SK-N-SH (cell line): ENCODE measurements around the gene EYA2. TPM values are rescaled to one million over a fixed set of nuclear protein-coding genes. Genes with fewer than 3 reads are reported as not detected.

Experiments used
- CTCF ChIA-PET: fragments of 300-600, 350-600 bp; formaldehyde crosslinking; extraction: SDS; loops from one replicate; lab custom pipeline; 2021; lab: Yijun Ruan, JAX
- POLR2A ChIA-PET: fragments of 350-600 bp; sonication (Branson Sonifier 250); formaldehyde crosslinking; extraction: SDS; loops from one replicate; lab custom pipeline; 2020; ENCODE audit warnings: antibody characterized with exemption, inconsistent platforms; lab: Yijun Ruan, JAX
- DNase-seq: peaks from one replicate; pipeline ENCODE4 v3.0.0; 2012
- H2AFZ ChIP-seq: fragments of 200-600 bp; sonication (generic); 2 replicates; pipeline ENCODE4 v1.8.1; 2016; ENCODE audit warnings: antibody characterized with exemption, mild to moderate bottlenecking, low read depth
- H3F3A ChIP-seq: fragments of 200-600 bp; sonication (generic); replicated peaks from 2 replicates; pipeline ENCODE3; 2016; ENCODE audit warnings: antibody characterized with exemption, mild to moderate bottlenecking; ENCODE audit not compliant: insufficient read depth
- H3K27ac ChIP-seq, 2 experiments: fragments of 200-500 bp in 1 of 2; fragments of 200-600 bp in 1 of 2; sonication (Bioruptor generic) in 1 of 2; sonication (generic), shearing (Covaris generic) in 1 of 2; 2 replicates each; pipeline versions ENCODE4 v1.5.1 to v1.6.1; 2014 to 2016; ENCODE audit warnings: low read depth in 2 of 2, inconsistent platforms in 1 of 2, low read length in 1 of 2, mild to moderate bottlenecking in 1 of 2, mixed read lengths in 1 of 2
- H3K27me3 ChIP-seq: fragments of 200-600 bp; sonication (generic), shearing (Covaris generic); 2 replicates; pipeline ENCODE4 v1.6.1; 2016; ENCODE audit warnings: mixed run types; ENCODE audit not compliant: insufficient read depth
- H3K36me3 ChIP-seq, 2 experiments: fragments of 200-500 bp in 1 of 2; fragments of 200-600 bp in 1 of 2; sonication (Bioruptor generic) in 1 of 2; sonication (generic) in 1 of 2; replicated peaks in 1 of 2; 2 replicates each; pipeline versions ENCODE3 to v1.5.1; 2014 to 2016; ENCODE audit warnings: low read length in 1 of 2, mild to moderate bottlenecking in 1 of 2; ENCODE audit not compliant: insufficient read depth in 2 of 2, control insufficient read depth in 1 of 2
- H3K4me1 ChIP-seq, 2 experiments: fragments of 200-500 bp in 1 of 2; fragments of 200-600 bp in 1 of 2; sonication (Bioruptor generic) in 1 of 2; sonication (generic), shearing (Covaris generic) in 1 of 2; 2 replicates each; pipeline versions ENCODE4 v1.5.1 to v1.6.1; 2014 to 2016; ENCODE audit warnings: low read depth in 1 of 2, low read length in 1 of 2, mixed run types in 1 of 2; ENCODE audit not compliant: insufficient read depth in 2 of 2, control insufficient read depth in 1 of 2
- H3K4me2 ChIP-seq: fragments of 200-600 bp; sonication (generic), shearing (Covaris generic); 2 replicates; pipeline ENCODE4 v1.6.1; 2017; ENCODE audit warnings: mixed run types
- H3K4me3 ChIP-seq, 2 experiments: fragments of 200-500 bp in 1 of 2; fragments of 200-600 bp in 1 of 2; sonication (Bioruptor generic) in 1 of 2; sonication (generic), shearing (Covaris generic) in 1 of 2; 2 replicates each; pipeline versions ENCODE4 v1.5.1 to v1.8.1; 2014 to 2016; ENCODE audit warnings: low read depth in 2 of 2, inconsistent platforms in 1 of 2, low read length in 1 of 2, mild to moderate bottlenecking in 1 of 2, mixed read lengths in 1 of 2, moderate library complexity in 1 of 2
- H3K79me2 ChIP-seq: fragments of 200-600 bp; sonication (generic); 2 replicates; pipeline ENCODE4 v1.8.1; 2017; ENCODE audit warnings: mild to moderate bottlenecking; ENCODE audit not compliant: insufficient read depth
- H3K9ac ChIP-seq: fragments of 200-600 bp; sonication (generic); 2 replicates; pipeline ENCODE4 v1.6.1; 2017; ENCODE audit warnings: mixed run types
- H3K9me2 ChIP-seq: fragments of 200-600 bp; sonication (generic); 2 replicates; pipeline ENCODE4 v1.6.1; 2017; ENCODE audit warnings: mixed run types
- H3K9me3 ChIP-seq: fragments of 200-600 bp; sonication (generic); 2 replicates; pipeline ENCODE4 v1.6.1; 2017; ENCODE audit warnings: mixed run types, mild to moderate bottlenecking, moderate library complexity
- H4K20me1 ChIP-seq: fragments of 200-600 bp; sonication (generic); 2 replicates; pipeline ENCODE4 v1.6.1; 2017; ENCODE audit warnings: mild to moderate bottlenecking, mixed run types; ENCODE audit not compliant: insufficient read depth
- CTCF ChIP-seq: fragments of 200-600 bp; sonication (generic); IDR thresholded peaks from 2 replicates; pipeline ENCODE4 v1.6.1; 2017; ENCODE audit warnings: antibody characterized with exemption, mild to moderate bottlenecking, moderate library complexity
- FOSL2 ChIP-seq: IDR thresholded peaks from 2 replicates; pipeline ENCODE4 v1.4.0; 2012; ENCODE audit warnings: low read depth, mild to moderate bottlenecking, moderate library complexity, borderline replicate concordance
- GABPA ChIP-seq: IDR thresholded peaks from 2 replicates; pipeline ENCODE4 v1.4.0; 2012; ENCODE audit warnings: low read depth, mild to moderate bottlenecking
- GATA2 ChIP-seq: sonication (generic); formaldehyde crosslinking; IDR thresholded peaks from 2 replicates; pipeline ENCODE4 v1.5.0; 2020; ENCODE audit warnings: mild to moderate bottlenecking, missing genetic modification reagents
- IRF3 ChIP-seq: fragments of 150-350 bp; IDR thresholded peaks from 2 replicates; pipeline ENCODE4 v1.6.1; 2016; ENCODE audit warnings: mild to moderate bottlenecking, low read depth, low read length
- MAX ChIP-seq: IDR thresholded peaks from 2 replicates; pipeline ENCODE4 v1.4.0; 2012; ENCODE audit warnings: low read depth
- MEF2A ChIP-seq: IDR thresholded peaks from 2 replicates; pipeline ENCODE4 v1.4.0; 2012; ENCODE audit warnings: low read depth, borderline replicate concordance
- MXI1 ChIP-seq: IDR thresholded peaks from 2 replicates; pipeline ENCODE4 v1.6.1; 2012; ENCODE audit warnings: mild to moderate bottlenecking, low read depth, low read length, improper control_type of control experiment
- NFIC ChIP-seq: IDR thresholded peaks from 2 replicates; pipeline ENCODE4 v1.4.0; 2012; ENCODE audit warnings: borderline replicate concordance
- POLR2AphosphoS5 ChIP-seq: IDR thresholded peaks from 2 replicates; pipeline ENCODE4 v1.6.1; 2012; ENCODE audit warnings: low read depth, low read length
- RCOR1 ChIP-seq: fragments of 150-350 bp; IDR thresholded peaks from 2 replicates; pipeline ENCODE4 v1.6.1; 2017; ENCODE audit warnings: antibody characterized with exemption, low read length
- RFX5 ChIP-seq: IDR thresholded peaks from 2 replicates; pipeline ENCODE4 v1.6.1; 2012; ENCODE audit warnings: mild to moderate bottlenecking, improper control_type of control experiment, low read length
- RXRA ChIP-seq: IDR thresholded peaks from 2 replicates; pipeline ENCODE4 v1.4.0; 2012; ENCODE audit warnings: low read depth, mild to moderate bottlenecking, borderline replicate concordance
- SMC3 ChIP-seq: IDR thresholded peaks from 2 replicates; pipeline ENCODE4 v1.6.1; 2012; ENCODE audit warnings: low read depth, low read length, improper control_type of control experiment
- TCF12 ChIP-seq: IDR thresholded peaks from 2 replicates; pipeline ENCODE4 v1.4.0; 2012
- TEAD4 ChIP-seq: IDR thresholded peaks from 2 replicates; pipeline ENCODE4 v1.4.0; 2012; ENCODE audit warnings: mild to moderate bottlenecking, borderline replicate concordance; ENCODE audit not compliant: insufficient read depth
- USF2 ChIP-seq: fragments of 150-350 bp; IDR thresholded peaks from 2 replicates; pipeline ENCODE4 v1.6.1; 2017; ENCODE audit warnings: antibody characterized with exemption, low read length, low read depth, borderline replicate concordance
- WGBS: methylation state at CpG from one replicate; pipeline ENCODE4 v1.1.6; 2017; ENCODE audit warnings: low lambda C conversion rate; 5-methylcytosine and 5-hydroxymethylcytosine counted together
- polyA plus RNA-seq, 3 experiments: library from polyadenylated mRNA; depleted of rRNA; stranded (reverse); fragments of >200 nt; gene quantifications; 2 replicates each; pipeline ENCODE4 v1.2.3, GENCODE V29; 2012

The EYA2 gene
- polyA plus RNA-seq, 1 of the 3 experiments (the other 2 are of a cell fraction) = 0.05 TPM

- Histone ChIP-seq H3K4me1 (peaks cover 0 to 20% of the 10 kb centered on the region in 2 experiments; a peak in 2 of 4 replicates), H3K9ac (no peak overlapping the region), H3K36me3 (no peaks in the 10 kb centered on the region), H3K9me3 (no peaks in the 10 kb centered on the region), H3K27ac (no peak overlapping the region), H2AFZ (no peak overlapping the region), H3K79me2 (no peaks in the 10 kb centered on the region)
- WGBS = 44% methylated on average over 4 of the region's 4 CpGs
- CTCF ChIA-PET = no interaction called here
- no peak for DNase-seq
- TF ChIP-seq TCF12 (no peak), POLR2AphosphoS5 (no peak), TEAD4 (no peak), MXI1 (no peak), RXRA (no peak), GATA2 (no peak), RCOR1 (no peak), MEF2A (no peak), RFX5 (no peak), USF2 (no peak), FOSL2 (no peak), GABPA (no peak), MAX (no peak), IRF3 (no peak), CTCF (no peak), SMC3 (no peak), NFIC (no peak)
- TF ChIP-seq, all 33 proteins: peak for 0
- no peak overlapping the region for H3K4me3 ChIP-seq
- H3K9me2 ChIP-seq = no peaks in the 10 kb centered on the region
- POLR2A ChIA-PET = no interaction called here
- no peaks in the 10 kb centered on the region for H4K20me1 ChIP-seq
- H3F3A ChIP-seq = no peaks in the 10 kb centered on the region
- no peak overlapping the region for H3K4me2 ChIP-seq
- no peaks in the 10 kb centered on the region; the same call in 1 of the 2 replicates for H3K27me3 ChIP-seq
These were observed 135.7 kb downstream of the EYA2 start for GRCh38 chr20:47030271-47030810.
